OCI-M2 (cell line): Measurements from ENCODE around the gene MZT2A.
"Not testable (repeated sequence)": the region's sequence is repeated elsewhere in the genome, so short reads cannot be mapped to it uniquely, and the experiment has no call there.

Source experiments
- DNase-seq: peaks from one replicate; lab custom pipeline; 2025; ENCODE audit not compliant: unreplicated experiment; lab: John Stamatoyannopoulos, UW

The MZT2A gene, protein sequence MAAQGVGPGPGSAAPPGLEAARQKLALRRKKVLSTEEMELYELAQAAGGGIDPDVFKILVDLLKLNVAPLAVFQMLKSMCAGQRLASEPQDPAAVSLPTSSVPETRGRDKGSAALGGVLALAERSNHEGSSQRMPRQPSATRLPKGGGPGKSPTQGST

GRCh38 chr2:131492015-131492417 is at the start of gene MZT2A:
Gene MZT2A, minus strand, starts transcription at chr2:131492397. Its CDS starts 21 bp downstream, at chr2:131492376.
- not testable (repeated sequence) for DNase-seq

GRCh38 chr2:131538856-131539255 is 46.7 kb upstream of the MZT2A start:
- DNase-seq = not testable (repeated sequence)

- not testable (repeated sequence) for DNase-seq
Measured at GRCh38 chr2:131536841-131537240, 44.6 kb upstream of the MZT2A start.

- DNase-seq = not testable (repeated sequence)
Measured at GRCh38 chr2:131535951-131536826, 44.0 kb upstream of the MZT2A start.

- DNase-seq = no peak
Measured at GRCh38 chr2:131535526-131535925, 43.3 kb upstream of the MZT2A start.

DNA sequence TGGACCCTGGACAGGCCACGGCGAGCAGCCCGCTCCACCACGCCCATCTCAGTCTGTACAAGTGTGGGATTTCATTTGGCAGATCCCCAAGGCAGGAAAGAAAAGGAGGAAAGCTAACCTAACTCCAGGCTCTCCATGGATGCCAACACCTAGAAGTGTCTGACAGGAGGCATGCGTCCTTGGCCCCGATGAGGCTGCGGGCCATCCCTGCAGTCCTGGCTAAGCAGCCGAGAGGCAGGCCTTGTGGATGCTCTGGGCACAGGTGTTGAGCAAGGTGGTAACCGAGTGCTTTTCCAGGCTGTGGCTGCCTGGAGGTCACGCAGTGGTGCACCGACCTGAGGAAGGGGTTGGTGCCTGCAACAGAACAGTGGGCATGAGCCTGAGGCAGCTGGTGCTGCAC is 42.8 kb upstream of the MZT2A start:
- not testable (repeated sequence) for DNase-seq

DNA sequence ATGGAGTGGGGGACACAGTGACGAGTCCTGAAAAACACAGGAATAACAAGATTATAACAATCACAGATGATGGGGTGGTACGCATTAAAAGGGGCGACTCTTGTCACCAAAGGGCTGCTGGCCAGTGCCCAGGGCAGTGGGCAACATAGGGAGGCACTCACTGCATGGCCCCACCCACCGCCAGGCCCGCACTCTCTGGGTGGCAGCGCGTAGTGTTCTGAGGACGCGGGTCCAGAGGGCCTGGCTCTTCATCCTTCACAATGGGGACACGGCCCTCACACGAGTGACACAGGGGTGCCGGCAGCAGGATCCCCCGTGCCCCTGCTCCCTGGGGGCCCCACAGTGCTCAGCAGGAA is 42.1 kb upstream of the MZT2A start:
- not testable (repeated sequence) for DNase-seq

DNA sequence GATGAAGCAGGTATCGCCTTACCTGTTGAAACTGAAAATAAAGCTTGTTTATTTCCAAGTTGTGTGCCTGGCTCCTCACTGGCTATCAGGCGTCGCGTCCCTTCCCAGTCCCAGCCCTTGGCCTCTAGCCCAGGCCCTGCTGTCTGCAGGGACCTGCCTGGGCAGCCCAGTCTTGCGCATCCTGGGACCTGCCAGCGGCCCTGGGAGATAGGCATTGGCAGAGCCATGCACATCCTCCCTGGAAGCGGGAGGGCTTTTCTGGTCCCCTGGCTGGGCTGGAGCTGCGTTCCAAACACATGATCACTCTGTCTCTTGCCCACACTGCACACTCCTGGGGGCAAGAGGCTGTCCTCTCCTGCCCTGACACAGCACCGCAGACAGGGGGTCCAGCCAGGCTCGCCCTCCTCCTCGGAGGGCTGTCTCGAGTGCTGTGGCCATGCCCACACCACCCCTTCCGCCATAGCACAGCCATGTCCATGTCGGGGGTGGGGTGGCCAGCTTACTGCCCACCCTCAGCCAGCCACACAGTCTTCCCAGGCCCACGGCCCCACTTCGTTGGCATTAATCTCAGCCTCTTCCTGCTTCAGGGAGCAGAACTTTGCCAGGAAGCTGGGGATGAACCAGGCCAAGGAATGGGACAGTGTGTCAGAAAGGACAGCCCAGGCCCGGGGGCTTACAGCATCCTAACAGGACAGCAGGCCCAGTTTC is 41.6 kb upstream of the MZT2A start:
- not testable (repeated sequence) for DNase-seq

GRCh38 chr2:131532723-131533608 is 40.8 kb upstream of the MZT2A start:
- DNase-seq = not testable (repeated sequence)

- DNase-seq = not testable (repeated sequence)
Measured at GRCh38 chr2:131531547-131532185, 39.5 kb upstream of the MZT2A start.

DNA sequence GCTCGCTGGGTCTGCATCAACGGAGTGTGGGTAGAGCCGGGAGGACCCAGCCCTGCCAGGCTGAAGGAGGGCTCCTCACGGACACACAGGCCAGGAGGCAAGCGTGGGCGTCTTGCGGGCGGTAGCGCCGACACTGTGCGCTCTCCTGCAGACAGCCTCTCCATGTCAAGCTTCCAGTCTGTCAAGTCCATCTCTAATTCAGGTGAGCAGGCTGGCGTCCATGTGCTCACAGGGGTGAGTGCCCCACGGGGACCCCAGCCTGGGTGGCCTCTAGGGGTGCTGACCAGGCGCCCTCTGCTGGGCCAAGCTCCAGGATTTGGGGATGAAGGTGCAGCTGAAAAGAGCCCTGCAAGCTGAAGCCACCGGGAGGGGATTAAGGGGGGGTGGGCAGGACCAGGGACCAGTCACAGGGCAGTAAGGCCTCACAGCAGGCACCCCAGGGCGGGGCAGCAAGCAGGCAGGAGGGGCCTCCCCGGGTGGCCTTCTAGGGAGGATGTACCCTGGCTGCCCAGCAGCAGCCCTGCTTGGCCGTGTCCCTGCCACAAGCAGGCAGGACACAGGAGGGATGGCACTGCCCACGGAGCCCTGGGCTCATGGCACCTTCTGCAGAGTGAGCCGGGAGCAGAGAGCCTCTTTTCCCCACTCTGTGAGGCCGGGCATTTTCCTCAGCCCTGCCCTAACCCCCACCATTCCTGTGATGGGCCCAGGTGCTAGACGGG is 38.6 kb upstream of the MZT2A start:
- DNase-seq = not testable (repeated sequence)

DNA sequence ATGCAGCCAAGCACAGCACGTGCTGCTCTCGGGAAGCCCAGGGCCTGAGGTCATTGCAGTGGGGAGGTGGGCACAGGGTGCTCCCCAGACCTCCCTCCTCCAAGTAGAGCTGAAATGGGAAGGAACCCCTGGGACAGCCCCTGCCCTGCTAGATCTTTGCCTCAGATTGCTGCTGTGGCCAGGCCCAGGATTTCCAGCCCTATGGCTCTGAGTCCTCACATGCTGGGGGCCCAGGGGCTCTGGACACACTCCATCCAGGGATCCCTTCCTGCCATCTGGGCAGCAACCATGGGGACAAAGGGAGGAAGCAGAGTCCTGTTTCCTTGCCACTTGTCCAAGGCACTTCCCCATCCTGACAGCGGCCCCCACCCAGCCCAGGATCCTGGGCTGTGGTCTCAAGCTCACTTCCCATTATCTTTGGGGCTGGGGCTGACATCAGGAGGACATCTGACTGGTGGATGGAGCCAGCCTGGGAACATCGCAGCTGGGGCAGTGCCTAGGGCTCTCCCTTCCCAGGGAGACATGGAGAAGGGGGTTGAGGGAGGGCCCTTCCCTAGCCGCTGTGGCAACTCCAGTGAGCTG is 37.8 kb upstream of the MZT2A start:
- DNase-seq = not testable (repeated sequence)

DNA sequence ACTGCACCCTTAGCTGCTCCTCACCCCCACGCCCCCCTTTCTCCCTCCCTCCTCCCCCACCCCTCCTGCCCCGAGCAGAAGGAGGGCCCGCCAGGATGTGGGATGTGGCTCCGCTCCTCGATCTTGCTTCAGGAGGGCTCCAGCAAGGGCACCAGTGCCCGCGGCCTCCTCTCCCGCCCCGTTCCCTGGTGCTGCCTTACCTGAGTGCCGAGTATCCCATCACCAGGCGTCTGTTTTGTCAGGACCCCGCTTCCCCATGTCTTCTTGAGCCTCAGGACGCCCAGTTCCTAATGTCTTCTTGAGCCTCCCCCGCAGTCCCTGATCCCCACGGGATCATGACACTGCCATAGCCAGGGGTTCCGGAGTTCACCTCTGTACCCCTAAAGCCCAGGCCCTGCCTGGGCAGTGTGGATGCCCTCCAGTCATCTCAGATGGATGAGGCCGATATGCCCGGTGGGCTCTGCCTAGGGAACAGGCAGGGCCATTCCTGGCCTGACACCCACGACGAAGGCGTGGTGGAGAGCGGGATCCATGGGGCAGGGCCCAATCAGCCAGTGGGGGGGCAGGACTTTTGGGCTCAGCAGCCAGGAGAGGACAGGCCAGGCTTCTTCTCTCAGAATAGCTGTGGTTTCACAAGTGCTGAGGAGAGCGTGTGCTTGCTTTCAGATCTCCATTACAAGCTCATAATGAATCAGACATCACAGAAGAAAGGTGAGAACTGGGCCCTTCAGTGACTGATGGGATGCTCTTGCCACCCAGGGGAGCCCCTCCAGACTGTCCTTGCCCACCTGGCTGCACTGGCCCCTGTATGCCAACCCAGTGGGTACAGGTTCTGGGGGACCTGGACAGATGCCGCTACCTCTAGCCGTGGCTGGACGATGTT is 37.0 kb upstream of the MZT2A start:
- not testable (repeated sequence) for DNase-seq

- not testable (repeated sequence) for DNase-seq
Measured at GRCh38 chr2:131527131-131528001, 35.2 kb upstream of the MZT2A start, which contains the start of gene CCDC74A. Gene CCDC74A, plus strand, starts transcription at chr2:131527888. Its CDS starts 83 bp downstream, at chr2:131527971.

DNA sequence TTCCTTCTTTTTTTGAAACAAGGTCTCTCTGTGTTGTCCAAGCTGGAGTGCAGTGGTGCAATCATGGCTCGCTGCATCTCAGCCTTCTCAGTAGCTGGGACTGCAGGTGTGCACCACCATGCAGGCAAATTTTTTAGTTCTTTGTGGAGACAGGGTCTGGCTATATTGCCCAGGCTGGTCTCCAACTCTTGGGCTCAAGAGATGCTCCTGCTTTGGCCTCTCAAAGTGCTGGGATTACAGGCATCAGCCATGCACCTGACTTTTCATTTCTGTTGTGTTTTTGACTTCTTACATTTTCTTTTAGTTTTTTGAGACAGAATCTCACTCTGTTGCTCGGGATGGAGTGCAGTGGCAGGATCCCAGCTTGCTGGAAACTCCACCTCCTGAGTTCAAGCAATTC is 33.1 kb upstream of the MZT2A start:
- not testable (repeated sequence) for DNase-seq

DNA sequence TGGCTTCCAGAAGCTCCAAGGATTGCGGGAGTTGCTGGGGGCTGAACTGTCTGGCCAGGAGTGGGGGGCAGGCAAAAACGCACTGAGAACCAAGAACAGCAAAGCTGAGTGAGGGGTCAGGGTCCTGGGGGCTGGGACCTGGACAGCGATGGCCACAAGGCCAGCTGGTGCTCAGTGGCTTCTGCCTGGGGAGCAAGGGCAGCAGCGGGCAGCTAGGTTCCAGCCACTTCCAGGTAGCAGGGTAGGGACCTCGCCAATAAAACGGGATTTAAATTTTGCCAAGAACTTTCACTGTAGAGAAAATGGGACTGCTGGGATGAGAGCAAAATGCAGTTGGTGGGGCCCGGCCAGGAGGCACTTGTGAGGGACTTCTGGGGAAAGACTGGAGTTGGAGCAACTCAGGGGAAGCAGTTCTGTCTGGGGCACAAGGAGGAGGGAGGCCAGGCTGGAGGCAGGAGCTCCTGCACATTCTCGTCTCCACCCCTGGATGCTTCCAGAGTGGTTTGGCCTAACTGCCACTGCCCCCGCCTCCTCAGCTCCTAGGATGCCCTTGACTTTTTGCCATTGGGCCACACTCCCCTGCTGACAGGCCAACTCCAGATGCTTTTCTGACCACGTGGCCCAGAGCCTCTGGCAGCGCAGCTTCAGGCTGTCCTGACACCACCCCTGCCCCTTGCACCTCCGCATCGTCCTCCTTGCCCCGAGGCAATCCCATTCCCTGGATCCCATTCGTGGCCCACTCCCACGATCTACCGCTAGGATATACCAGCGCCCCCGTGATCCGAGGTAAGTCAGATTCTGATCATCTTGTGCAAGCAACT is 30.0 kb upstream of the MZT2A start:
- DNase-seq = no peak
